Bone marrow (tissue), 2 donors: ENCODE measurements around the gene WSCD1.

Experiments
- DNase-seq, 2 donors: peaks; one replicate each; lab custom pipeline; 2025; lab: John Stamatoyannopoulos, UW

The WSCD1 gene

DNA sequence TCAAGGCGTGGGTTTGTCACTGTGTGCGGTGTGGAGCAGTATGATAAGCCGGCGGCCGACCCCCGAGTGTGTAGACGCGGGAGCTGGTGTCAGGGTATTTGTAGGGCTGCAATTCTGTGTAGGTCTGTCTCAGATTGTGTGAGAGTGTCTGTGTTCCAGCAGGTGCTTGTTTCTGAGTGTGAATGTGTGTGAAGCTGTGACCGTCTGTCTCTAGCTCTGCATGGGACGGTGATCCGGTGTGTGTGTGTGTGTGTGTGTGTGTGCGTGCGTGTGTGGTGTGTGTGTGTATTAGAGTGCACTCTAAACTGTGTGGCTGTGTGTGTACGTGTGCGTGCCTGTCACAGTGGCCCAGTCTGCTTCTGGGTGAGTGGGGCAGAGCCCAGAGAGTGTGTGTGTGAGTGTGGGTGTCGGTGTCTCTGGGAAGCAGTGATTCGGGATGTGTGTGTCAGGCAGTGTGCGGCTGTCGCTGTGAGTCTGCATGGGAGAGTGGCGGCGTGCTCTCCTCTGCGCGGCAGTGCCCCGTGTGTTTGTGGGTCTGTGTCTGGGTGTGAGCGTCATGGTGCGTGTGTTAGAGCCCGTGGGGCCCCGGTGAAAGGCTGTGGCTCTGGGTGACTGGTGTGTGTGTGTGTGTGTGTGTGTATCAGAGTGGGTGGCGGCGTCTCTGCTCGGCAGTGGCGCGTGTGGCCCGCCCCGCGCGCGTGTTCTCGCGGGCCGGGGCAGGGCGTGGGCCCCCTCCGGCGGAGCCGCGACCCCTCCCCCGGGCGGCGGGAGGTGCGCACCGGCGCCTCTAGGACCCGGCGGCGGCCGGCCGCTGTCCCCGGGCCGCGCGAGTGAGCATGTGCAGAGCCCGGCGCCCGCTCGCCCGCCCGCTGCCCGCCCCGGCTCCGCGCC lies at the start of gene WSCD1:
Gene WSCD1, plus strand, starts transcription at position 841 of the 891 bp plus-strand sequence. CDS start 10,280 bp downstream, outside the sequence.
- no peak for DNase-seq

DNA sequence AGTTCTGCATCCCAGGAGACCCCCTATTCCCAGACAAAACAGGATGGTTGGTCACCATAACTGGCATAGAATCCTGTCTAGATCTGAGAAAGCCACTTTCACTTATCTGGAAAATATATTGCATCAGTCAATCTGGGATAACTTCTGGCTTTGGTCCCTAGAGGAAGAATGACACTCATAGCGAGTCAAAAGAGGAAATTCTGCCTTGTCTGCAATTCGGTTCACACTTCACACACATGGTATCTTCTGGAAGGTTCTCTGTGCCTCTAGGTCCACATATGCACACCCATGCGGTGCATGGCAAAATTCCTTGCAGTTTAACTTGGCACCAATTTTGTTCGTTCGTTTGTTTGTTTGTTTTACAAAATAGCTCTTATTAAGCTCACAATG lies 49.2 kb upstream of the WSCD1 start:
- DNase-seq, result no peak

DNA sequence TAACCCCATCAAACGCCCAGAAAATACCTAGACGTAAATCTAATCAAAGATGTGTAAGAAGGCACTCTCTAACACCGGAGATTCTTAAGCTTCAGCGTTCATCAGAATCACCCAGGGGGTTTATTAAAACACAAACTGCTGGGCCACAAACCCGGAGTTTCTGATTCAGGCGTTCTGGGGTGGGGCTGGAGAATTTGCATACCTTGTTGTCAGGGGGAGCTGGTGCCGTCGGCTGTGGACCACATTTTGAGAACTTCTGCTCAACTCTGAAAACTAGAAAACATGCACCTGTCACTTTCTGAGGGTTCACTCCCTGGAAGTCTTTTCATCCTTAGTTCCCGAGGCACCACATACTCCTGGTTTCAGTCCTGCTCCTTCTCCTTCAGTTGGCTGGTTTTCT lies 48.6 kb upstream of the WSCD1 start:
- no peak for DNase-seq

DNA sequence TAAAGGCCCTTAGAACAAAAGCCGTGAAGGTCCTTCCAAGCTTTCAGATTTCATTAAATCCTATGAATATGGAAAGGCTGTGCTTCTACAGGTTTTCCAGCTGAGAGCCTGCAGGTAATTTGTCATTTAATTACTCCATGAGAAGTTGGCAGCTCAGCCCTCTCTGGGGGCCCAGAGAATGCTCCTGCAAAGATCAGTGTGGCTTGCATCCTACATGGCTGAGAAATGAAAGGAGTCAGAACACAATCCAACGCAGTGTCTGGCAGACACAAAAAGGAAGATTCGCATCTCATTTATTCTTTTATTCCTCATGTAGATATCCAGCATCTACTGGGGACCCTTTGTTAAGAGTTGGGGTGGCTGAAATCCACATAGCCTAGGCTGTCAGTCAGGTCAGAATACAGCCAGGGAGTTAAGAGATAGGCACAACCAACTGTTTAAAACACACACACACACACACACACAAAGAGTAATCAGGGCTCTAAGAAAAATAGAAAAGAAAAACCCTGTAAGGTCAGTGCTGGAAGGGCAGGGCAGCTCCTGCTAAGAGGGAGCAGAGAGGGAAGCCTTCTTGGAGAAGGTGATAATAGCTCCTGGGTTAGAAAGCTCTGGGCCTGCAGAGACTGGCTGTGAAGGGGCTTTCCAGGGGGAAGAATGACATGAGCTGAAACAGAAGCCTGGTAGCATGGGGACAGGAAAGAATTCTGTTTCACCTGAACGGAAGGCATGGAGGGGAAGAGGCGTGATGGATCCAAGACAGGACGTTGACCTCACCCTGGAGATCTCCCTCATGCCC lies 46.9 kb upstream of the WSCD1 start:
- DNase-seq, result no peak

DNA sequence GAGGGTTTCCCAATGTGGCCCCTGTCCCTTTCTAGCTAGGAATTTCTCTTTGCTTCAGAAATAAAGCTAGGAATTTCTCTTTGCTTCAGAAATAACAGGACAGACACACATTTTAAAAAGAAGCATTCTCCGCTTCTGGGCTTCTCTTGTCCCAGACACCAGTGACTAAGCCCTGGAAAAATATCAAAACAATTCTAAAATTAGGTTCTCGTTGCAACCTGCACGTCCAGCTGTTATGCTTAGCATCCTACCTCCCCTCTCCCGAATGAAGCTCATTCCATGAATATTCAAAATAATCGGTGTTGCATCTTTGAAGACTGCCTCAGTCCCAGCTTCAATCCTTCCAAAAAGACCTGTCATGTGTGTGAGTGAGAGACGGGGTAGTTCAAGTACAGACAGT lies 45.6 kb upstream of the WSCD1 start:
- no peak for DNase-seq

DNA sequence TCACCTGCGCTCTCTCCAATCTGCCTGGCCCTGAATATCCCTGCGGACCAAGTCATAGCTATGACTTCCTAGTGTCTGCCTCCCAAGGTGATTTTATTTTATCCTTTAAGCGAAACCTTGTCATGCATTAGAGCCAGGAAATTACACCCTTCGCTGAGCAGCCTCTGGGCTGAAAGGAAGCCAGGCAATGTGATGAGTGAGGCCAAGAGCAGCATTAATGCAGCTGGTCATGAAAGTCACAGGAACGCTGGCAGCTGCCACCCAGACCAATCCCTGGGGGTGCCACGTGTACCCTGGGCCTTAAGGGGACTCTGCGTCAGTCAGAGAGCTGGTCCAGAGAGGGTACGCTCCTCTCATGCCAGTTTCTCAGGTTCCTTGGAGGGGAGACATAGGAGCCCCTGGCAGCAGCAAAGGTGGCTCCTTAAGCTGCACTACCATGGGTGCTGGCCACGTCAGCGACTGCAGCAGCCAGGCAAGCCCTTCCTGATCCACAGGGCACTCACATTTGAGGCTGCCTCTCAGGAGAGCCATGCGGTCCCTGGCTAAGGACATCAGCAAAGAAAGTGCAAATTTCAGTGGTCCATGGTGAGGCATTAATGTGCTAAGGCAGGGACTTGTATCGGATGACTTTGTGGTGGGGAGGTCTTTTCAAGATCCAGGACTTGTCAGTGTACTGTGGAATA lies 42.7 kb upstream of the WSCD1 start:
- DNase-seq, result no peak

DNA sequence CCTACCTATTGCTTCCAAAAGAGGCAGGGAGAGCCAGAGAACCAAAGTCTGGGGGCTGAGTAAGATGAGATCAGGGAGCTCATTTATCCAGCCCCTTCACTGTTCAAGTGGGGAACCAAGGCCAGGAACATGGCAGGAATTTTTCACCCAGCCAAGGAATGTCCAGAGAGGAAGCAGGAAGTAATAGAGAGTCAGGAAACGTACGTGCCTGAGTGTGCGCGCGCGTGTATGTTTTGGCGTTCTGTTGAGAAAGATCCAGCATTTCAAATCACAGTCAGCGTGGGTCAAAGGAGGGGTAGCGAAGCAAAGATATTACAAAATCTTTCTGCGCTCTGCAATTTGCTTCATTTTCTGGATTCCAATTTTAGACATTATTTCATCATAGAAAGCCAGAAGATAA lies 41.9 kb upstream of the WSCD1 start:
- no peak for DNase-seq

DNA sequence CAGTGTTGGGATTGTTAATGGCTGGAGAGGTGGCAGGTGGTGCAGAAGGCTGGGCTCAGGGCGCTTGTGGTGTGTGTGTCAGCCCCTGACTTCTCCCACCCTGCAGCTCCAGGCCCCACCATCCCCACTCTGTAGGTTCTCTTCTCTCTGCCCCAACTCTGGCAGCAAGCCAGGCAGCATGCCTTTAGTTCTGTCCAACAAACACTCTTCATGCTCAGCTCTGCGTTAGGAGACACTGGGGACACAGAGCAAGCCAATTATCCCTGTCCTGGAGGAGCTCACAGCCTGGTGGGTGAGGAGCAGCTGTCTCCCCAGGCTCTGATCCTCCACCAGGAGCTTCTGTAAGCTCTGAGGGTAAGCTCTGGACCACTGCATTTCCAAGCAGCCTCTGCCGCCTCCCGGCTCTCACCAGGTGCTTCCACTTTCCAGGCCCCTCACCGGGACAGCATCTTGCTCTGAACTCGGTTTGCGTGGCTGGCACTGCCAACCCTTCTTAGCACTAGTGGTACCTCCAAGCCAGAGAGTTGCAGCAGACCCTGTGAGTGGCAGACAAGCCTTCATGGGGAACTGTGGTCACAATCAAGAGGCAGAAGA lies 34.3 kb upstream of the WSCD1 start:
- DNase-seq, result no peak

DNA sequence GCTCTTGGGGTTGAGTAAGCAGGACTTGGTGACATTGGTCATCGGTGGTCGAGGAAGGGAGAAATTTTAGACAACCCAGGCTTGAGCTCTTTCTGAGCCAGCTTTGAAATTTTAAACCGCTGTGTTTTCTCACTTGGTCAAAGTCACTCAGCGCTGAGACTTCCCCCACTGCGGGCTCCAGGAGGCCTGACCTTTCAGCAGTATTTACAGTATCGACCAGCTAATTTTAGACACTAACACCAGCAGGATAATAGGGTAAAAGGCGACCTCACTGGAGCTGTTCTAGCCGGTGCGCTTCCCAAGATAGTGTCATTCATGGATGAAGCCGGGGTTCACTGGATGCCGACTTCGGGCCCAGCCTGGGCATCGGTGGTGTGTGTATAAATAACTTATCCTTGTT lies 29.7 kb upstream of the WSCD1 start:
- DNase-seq, result no peak

DNA sequence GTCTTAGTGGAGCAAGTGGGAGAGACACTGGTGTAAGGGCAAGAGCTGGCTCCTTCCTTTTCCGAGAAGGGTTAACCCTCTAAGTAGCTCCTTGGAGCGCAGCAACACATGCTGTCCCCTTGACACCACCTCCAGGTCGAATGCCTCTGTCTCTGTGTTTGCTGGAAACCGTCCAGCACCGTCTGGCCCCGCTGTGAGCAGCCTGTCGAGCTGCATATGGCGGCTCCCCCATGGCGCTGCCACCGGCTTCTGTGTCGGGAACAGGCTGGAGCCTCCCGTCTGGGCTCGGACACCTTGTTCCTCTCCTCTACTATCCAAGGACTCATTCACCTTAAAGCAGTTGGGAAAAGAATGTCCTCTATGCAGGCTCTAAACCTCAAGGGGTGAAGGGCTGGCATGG lies 28.9 kb upstream of the WSCD1 start:
- no peak for DNase-seq

DNA sequence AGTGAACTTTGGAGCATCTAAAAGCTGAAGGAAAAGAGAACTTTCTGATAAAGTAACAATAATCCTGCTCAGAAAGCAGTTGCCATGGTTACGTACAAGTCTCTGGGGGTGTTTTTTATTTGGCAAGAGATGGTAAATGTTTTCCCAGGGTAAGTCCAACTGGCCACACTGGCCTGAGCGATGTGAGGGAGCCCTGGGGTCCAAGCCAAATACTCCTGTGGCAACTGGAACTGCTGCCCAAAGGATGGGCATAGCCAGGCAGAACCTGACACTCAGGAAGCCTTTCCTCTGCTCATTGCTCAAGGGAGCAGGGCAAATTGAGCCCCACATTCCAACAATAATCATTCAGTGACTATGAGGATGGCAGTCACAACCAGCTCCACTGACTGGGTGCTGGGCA lies 26.8 kb upstream of the WSCD1 start:
- DNase-seq, result no peak

DNA sequence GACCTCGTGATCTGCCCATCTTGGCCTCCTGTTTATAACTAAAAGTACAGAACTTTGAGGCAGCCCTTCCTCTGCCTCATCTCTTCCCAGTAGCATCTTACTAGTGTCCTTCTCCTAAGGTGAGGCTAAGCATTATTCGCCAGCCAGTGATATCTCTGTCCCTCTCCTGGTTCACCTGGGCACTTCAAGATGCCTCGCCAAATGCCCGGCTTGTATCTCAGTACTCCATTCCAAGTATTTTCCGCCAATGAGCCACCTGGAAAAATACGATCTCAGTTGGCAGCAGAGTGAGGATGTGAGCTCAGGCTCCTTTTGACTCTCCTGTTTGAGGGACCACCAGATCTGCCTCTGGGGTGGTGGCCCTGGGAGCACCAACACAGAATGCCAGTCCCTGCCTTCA lies 25.9 kb upstream of the WSCD1 start:
- DNase-seq, result no peak

DNA sequence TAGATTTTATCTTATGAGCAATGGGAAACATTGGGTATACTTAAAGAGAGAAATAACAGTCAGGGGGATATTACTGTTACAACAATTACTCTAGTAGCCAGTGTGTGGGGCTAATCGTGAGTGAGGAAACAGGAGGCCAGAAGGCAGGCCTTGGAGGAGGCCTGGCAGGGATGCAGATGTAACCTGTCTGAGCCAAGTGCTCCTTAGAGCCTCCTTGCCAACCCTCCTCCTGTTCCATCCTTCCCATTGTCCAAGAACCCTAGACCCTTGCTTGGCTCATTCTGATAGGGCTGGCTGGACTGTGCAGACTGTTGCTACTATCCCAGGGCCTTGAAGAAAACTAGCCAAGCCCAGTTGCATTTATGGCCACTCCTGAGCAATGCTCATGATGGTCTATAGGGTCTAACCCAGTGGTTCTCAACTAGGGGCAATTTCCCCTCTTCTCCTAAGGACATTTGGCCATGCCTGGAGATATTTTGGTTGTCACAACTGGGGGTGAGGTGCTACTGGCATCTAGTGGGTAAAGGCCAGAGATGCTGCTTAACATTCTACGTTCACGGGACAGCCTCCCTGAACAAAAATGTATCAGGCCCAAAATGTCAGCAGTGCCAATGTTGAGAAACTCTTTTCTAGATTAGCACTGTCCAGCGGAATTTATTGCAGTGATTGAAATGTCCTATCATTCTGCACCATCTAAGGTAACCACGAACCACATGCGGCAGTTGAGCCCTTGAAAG lies 24.4 kb upstream of the WSCD1 start:
- no peak for DNase-seq

DNA sequence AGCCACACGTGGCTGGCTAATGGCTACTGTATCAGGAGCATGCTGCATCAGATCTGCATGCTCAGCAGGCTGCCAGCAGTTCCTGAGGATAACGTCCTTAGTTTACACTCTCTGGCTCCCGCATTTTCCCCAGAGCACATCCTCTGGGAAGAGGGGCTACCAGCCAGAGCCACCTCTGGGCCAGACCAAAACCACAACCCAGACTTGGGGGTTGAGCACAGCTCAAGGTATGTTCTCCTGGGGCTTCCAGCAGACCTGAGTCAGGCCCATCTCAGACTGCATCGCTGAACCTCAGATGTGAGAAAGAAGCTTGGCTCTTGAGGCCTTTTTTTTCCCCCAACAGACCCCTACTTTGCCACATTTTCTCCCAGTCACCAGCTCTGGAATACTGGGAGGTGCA lies 23.7 kb upstream of the WSCD1 start:
- no peak for DNase-seq

DNA sequence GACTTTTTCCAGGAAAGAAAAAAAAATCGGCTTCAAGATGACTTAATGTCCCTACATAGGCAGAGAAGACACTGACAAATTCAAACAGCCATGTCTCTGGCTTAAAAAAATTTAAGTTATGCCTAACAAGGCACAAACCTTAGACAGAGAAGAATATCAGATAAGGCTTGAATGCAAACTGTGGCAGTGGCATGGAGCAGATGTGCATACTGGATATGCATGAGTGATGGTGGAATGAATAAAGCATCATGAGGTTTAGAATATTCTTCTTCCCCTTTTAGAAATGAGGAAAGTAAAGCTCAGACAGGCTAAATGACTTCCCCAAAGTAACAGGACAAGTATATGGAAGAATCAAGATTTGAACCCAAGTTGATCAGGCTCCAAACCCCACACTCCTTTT lies 23.2 kb upstream of the WSCD1 start:
- no peak for DNase-seq

DNA sequence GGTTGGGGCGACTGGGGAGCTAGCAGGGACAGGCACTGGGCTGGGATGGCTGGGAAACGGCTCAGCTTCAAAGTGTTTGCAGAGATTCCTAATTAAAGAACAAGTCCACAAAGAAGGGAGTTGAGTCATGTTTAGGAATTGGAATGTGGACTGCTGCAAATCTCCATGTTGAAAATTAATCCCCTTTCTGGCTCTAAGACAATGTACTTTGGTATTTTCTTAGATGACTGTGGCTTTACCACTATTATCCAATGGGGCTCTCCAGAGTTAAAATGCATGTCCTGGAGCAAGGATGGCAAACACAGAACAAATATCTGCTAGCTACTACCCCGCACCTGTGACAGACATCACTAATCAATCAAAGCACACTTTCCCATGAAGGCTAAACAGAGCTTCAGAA lies 22.2 kb upstream of the WSCD1 start:
- no peak for DNase-seq

DNA sequence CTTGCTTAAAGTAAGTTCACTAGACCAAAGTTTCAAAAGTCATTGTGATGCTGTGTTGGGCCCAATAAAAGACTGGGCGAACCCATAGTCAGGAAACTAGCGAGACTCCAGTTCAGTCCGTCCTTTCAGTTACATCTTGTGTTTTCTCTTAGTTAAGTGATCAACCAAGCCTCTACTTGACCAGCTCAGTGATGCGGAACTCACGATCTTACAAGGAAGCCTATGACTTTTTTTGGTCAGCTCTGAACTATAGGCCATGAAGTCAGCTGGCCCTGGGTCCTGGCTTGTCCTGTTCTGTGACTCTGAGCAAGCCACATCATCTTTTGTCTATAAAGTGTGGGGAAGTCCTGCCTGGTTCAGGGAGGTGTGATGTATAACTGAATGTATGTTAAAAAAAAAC lies 21.7 kb upstream of the WSCD1 start:
- no peak for DNase-seq

DNA sequence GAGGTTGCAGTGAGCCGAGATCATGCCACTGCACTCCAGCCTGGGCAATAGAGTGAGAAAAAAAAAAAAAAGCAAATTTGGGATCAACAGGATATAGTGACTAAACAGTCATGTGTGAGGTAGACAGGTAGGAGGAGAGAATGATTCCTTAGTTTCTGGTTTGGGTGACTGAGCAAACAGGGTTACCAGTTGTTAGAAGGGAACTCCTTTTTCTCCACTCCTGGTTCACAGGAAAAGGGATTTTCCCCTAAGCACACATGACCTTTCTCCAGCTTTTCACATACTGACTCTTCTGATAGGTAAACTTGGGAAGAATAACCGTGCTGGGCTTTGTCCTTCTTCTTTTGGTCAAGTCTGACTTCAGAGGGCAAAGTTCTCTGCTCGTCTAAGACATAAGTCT lies 17.3 kb upstream of the WSCD1 start:
- no peak for DNase-seq

DNA sequence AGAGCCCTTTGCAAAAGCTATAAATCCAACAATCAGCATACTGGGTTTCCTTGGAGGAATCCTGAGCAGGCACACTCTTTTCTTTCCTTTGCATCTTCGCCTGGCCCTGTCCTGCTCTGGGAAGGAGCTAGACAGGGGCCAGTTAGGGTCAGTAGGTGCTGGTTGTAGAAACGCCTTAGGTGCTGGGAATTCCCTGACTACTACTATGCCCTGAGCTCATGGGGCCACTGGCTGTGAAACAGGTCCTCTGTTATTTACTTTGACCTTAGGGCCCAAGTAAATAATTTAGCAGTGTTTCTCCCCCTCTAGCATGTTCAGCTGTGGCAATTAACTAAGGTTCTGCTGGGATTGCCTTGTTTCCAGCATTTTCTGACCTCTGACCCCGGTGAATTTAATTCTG lies 15.8 kb upstream of the WSCD1 start:
- DNase-seq, result no peak

DNA sequence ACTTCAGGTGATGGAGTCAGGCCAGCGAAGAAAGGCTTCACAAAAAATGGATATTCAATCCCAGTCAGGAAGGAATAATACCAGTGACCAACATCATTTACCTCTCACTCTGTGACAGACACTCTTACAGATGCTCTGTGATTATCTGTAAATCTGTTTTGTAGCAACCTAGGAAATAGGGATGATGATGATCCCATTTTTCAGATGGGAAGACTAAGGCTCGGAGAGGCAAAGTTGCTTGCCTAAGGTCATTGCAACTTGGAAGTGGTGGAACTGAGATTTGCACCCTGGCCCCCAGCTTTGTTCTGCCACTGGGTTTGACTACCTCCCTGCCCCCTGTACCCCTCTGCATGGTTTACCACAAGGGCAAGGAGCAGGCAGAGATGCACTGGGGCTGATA lies 14.1 kb upstream of the WSCD1 start:
- no peak for DNase-seq

DNA sequence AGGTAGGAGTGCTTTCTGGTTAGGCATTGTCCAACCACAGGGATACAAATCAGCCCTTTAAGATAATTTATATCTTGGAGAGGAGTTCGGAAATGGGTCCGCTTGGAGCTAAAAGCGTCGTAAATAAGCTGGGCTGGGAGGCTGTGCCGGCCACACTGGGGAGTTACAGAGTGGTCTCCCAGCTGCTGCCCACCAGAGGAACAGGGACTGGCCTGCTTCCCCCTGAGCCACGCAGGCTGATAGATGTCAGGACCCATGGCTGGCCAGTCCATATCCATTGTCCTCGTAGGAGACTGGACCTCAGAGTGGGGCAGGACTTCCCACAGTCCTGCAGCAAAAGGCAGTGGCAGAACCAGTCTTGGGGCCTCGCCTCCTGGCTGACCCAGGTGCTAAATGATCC lies 12.6 kb upstream of the WSCD1 start:
- DNase-seq, result no peak

DNA sequence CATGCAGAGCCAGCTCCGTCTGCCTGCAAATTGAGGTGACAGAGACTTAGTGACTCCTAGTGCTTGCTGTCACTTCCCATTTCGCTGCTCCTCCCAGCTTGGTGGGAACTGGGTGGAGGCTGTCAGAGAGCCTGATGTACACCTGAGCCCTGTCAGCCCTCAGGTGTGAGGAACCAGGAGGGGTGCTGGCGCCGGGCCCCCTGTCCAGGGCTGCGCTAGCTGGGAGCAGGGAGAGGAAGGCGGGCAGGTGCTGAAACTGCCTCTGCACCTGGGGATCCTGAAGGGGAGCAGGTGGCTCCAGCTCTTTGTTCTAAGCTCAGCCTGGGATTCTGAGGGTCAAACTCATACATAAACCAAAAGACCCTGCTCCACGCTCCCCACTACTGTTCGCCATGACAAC lies 10.8 kb upstream of the WSCD1 start:
- DNase-seq, result no peak
